ENCODE data around the gene GPN3.
A peak's percentile ranks its signal among the peaks of the same experiment; 100 is the strongest.

Gene GPN3

GRCh38 chr12:110468214-110469048 is at the start of gene GPN3, which contains the start of gene FAM216A:
TSS of gene GPN3 (minus strand) at chr12:110468257. CDS start at chr12:110468203, 54 bp downstream.
TSS of gene FAM216A (plus strand) at chr12:110468845. CDS start at chr12:110468876, 31 bp downstream.
- no CpG with 5 or more reads among the region's 78 CpGs for WGBS (ENCODE audit: insufficient coverage, insufficient read length)
- H3K9me3 ChIP-seq (ENCODE audit: control insufficient read depth, insufficient read depth, low read length): no peaks in the 10 kb centered on the region
- peak; percentile 96 for DNase-seq (ENCODE audit: low read depth, low spot score)

GRCh38 chr12:110516995-110517394 is 48.9 kb upstream of the GPN3 start:
- Histone ChIP-seq H3K9me3 (ENCODE audit: control insufficient read depth, insufficient read depth, low read length) (no peaks in the 10 kb centered on the region), H3K4me1 (ENCODE audit: control insufficient read depth, insufficient read depth, low read length) (no peaks in the 10 kb centered on the region), H3K4me3 (ENCODE audit: low read length) (no peak overlapping the region), H3K27me3 (ENCODE audit: control insufficient read depth, insufficient read depth, low read length) (no peaks in the 10 kb centered on the region), H3K36me3 (ENCODE audit: control insufficient read depth, insufficient read depth, low read length) (no peaks in the 10 kb centered on the region), H3K27ac (ENCODE audit: low read length) (no peak overlapping the region)
- WGBS (ENCODE audit: insufficient coverage, insufficient read length): no CpG with 5 or more reads among the region's 3 CpGs
- DNase-seq (ENCODE audit: low read depth, low spot score): no peak

More at GRCh38 chr12:110468214-110469048, at the start of gene GPN3, which contains the start of gene FAM216A:
- Histone ChIP-seq H3K4me1 (ENCODE audit: control insufficient read depth, insufficient read depth, low read length) (no peaks in the 10 kb centered on the region), H3K36me3 (ENCODE audit: control insufficient read depth, insufficient read depth, low read length) (peaks cover 9% of the 10 kb centered on the region; the same call in 1 of the 2 replicates), H3K27ac (ENCODE audit: low read length) (no peak within 1 kb of the TSS), H3K4me3 (ENCODE audit: low read length) (peak within 1 kb of the TSS; percentile 90), H3K27me3 (ENCODE audit: control insufficient read depth, insufficient read depth, low read length) (no peaks in the 10 kb centered on the region)

- DNase-seq (ENCODE audit: low read depth, low spot score): no peak
- WGBS (ENCODE audit: insufficient coverage, insufficient read length): no CpG with 5 or more reads among the region's 1 CpG
- Histone ChIP-seq H3K27me3 (ENCODE audit: control insufficient read depth, insufficient read depth, low read length) (no peaks in the 10 kb centered on the region), H3K9me3 (ENCODE audit: control insufficient read depth, insufficient read depth, low read length) (no peaks in the 10 kb centered on the region), H3K27ac (ENCODE audit: low read length) (no peak overlapping the region), H3K4me3 (ENCODE audit: low read length) (no peak overlapping the region), H3K36me3 (ENCODE audit: control insufficient read depth, insufficient read depth, low read length) (no peaks in the 10 kb centered on the region), H3K4me1 (ENCODE audit: control insufficient read depth, insufficient read depth, low read length) (no peaks in the 10 kb centered on the region)
Observed at GRCh38 chr12:110514363-110514762, 46.3 kb upstream of the GPN3 start.

GRCh38 chr12:110513842-110514241 is 45.8 kb upstream of the GPN3 start:
- Histone ChIP-seq H3K9me3 (ENCODE audit: control insufficient read depth, insufficient read depth, low read length) (no peaks in the 10 kb centered on the region), H3K27me3 (ENCODE audit: control insufficient read depth, insufficient read depth, low read length) (no peaks in the 10 kb centered on the region), H3K36me3 (ENCODE audit: control insufficient read depth, insufficient read depth, low read length) (no peaks in the 10 kb centered on the region), H3K4me3 (ENCODE audit: low read length) (no peak overlapping the region), H3K27ac (ENCODE audit: low read length) (no peak overlapping the region), H3K4me1 (ENCODE audit: control insufficient read depth, insufficient read depth, low read length) (no peaks in the 10 kb centered on the region)
- no CpG with 5 or more reads among the region's 6 CpGs for WGBS (ENCODE audit: insufficient coverage, insufficient read length)
- no peak for DNase-seq (ENCODE audit: low read depth, low spot score)

GRCh38 chr12:110508071-110508586 is 40.1 kb upstream of the GPN3 start:
- Histone ChIP-seq H3K4me3 (ENCODE audit: low read length) (no peak overlapping the region), H3K27ac (ENCODE audit: low read length) (no peak overlapping the region), H3K36me3 (ENCODE audit: control insufficient read depth, insufficient read depth, low read length) (no peaks in the 10 kb centered on the region), H3K9me3 (ENCODE audit: control insufficient read depth, insufficient read depth, low read length) (no peaks in the 10 kb centered on the region), H3K27me3 (ENCODE audit: control insufficient read depth, insufficient read depth, low read length) (no peaks in the 10 kb centered on the region), H3K4me1 (ENCODE audit: control insufficient read depth, insufficient read depth, low read length) (no peaks in the 10 kb centered on the region)
- DNase-seq (ENCODE audit: low read depth, low spot score): no peak
- no CpG with 5 or more reads among the region's 4 CpGs for whole genome bisulfite sequencing (ENCODE audit: insufficient coverage, insufficient read length)

GRCh38 chr12:110505332-110505731 is 37.3 kb upstream of the GPN3 start:
- Histone ChIP-seq H3K27ac (ENCODE audit: low read length) (no peak overlapping the region), H3K4me3 (ENCODE audit: low read length) (no peak overlapping the region), H3K36me3 (ENCODE audit: control insufficient read depth, insufficient read depth, low read length) (no peaks in the 10 kb centered on the region), H3K9me3 (ENCODE audit: control insufficient read depth, insufficient read depth, low read length) (no peaks in the 10 kb centered on the region), H3K4me1 (ENCODE audit: control insufficient read depth, insufficient read depth, low read length) (no peaks in the 10 kb centered on the region), H3K27me3 (ENCODE audit: control insufficient read depth, insufficient read depth, low read length) (no peaks in the 10 kb centered on the region; the same call in 1 of the 2 replicates)
- WGBS (ENCODE audit: insufficient coverage, insufficient read length): no CpG with 5 or more reads among the region's 3 CpGs
- DNase-seq (ENCODE audit: low read depth, low spot score): no peak

GRCh38 chr12:110503432-110503831 is 35.4 kb upstream of the GPN3 start:
- Histone ChIP-seq H3K4me1 (ENCODE audit: control insufficient read depth, insufficient read depth, low read length) (no peaks in the 10 kb centered on the region), H3K27me3 (ENCODE audit: control insufficient read depth, insufficient read depth, low read length) (no peaks in the 10 kb centered on the region; the same call in 1 of the 2 replicates), H3K27ac (ENCODE audit: low read length) (no peak overlapping the region), H3K9me3 (ENCODE audit: control insufficient read depth, insufficient read depth, low read length) (no peaks in the 10 kb centered on the region), H3K4me3 (ENCODE audit: low read length) (no peak overlapping the region), H3K36me3 (ENCODE audit: control insufficient read depth, insufficient read depth, low read length) (no peaks in the 10 kb centered on the region)
- WGBS (ENCODE audit: insufficient coverage, insufficient read length): no CpG with 5 or more reads among the region's 1 CpG
- no peak for DNase-seq (ENCODE audit: low read depth, low spot score)

GRCh38 chr12:110501752-110502738 is 34.0 kb upstream of the GPN3 start, which contains the start of the genes RAD9B and VPS29:
TSS of gene RAD9B (plus strand) at chr12:110502331. CDS start at chr12:110502338, 7 bp downstream.
TSS of gene VPS29 (minus strand) at chr12:110502111. CDS start at chr12:110502051, 60 bp downstream.
- no peak within 1 kb of the TSS for H3K27ac ChIP-seq (ENCODE audit: low read length)
- H3K36me3 ChIP-seq (ENCODE audit: control insufficient read depth, insufficient read depth, low read length): no peaks in the 10 kb centered on the region
- peak; percentile 96 for DNase-seq (ENCODE audit: low read depth, low spot score)
- no peaks in the 10 kb centered on the region; the same call in 1 of the 2 replicates for H3K27me3 ChIP-seq (ENCODE audit: control insufficient read depth, insufficient read depth, low read length)
- peak within 1 kb of the TSS; percentile 77 for H3K4me3 ChIP-seq (ENCODE audit: low read length)
- no peaks in the 10 kb centered on the region for H3K4me1 ChIP-seq (ENCODE audit: control insufficient read depth, insufficient read depth, low read length)
- no peaks in the 10 kb centered on the region for H3K9me3 ChIP-seq (ENCODE audit: control insufficient read depth, insufficient read depth, low read length)
- WGBS (ENCODE audit: insufficient coverage, insufficient read length): no CpG with 5 or more reads among the region's 61 CpGs

- H3K27ac ChIP-seq (ENCODE audit: low read length): no peak overlapping the region
- no peaks in the 10 kb centered on the region for H3K4me1 ChIP-seq (ENCODE audit: control insufficient read depth, insufficient read depth, low read length)
- H3K27me3 ChIP-seq (ENCODE audit: control insufficient read depth, insufficient read depth, low read length): no peaks in the 10 kb centered on the region; the same call in 1 of the 2 replicates
- peak overlapping the region; percentile 77 for H3K4me3 ChIP-seq (ENCODE audit: low read length)
- DNase-seq (ENCODE audit: low read depth, low spot score): no peak
- H3K9me3 ChIP-seq (ENCODE audit: control insufficient read depth, insufficient read depth, low read length): no peaks in the 10 kb centered on the region
- no CpG with 5 or more reads among the region's 17 CpGs for WGBS (ENCODE audit: insufficient coverage, insufficient read length)
- H3K36me3 ChIP-seq (ENCODE audit: control insufficient read depth, insufficient read depth, low read length): no peaks in the 10 kb centered on the region
Observed at GRCh38 chr12:110501399-110501751, 33.3 kb upstream of the GPN3 start.
